WTC11 (cell line): ENCODE results near the gene FAM161A. TPM values are rescaled to one million over a fixed set of nuclear protein-coding genes. Genes with fewer than 3 reads are reported as not detected.
"Not testable (repeated sequence)": the region's sequence is repeated elsewhere in the genome, so short reads cannot be mapped to it uniquely, and the experiment has no call there.

ENCODE experiments used
- ATAC-seq: fragments of 200-7000 bp; cut with Tn5 transposase; 2 replicates; pipeline ENCODE4 v1.10.0; 2021; ENCODE audit warnings: mild to moderate bottlenecking, moderate library complexity
- CTCF ChIA-PET: fragments of 300-600 bp; sonication (Branson Sonifier 250); formaldehyde crosslinking; loops from one replicate; lab custom pipeline; 2021; ENCODE audit warnings: antibody characterized with exemption; lab: Charles Lee
- POLR2A ChIA-PET: fragments of 350-600 bp; sonication (Branson Sonifier 250); formaldehyde crosslinking; loops from one replicate; lab custom pipeline; 2021; ENCODE audit warnings: antibody characterized with exemption; lab: Charles Lee
- DNase-seq: peaks from one replicate; pipeline ENCODE4 v3.0.0; 2021; ENCODE audit warnings: low spot score
- H3K27ac Mint-ChIP-seq: 2 replicates; pipeline ENCODE4 v1.8.0; 2021; ENCODE audit warnings: mixed read lengths
- H3K27me3 Mint-ChIP-seq: 2 replicates; pipeline ENCODE4 v1.8.0; 2021; ENCODE audit warnings: low read depth, mild to moderate bottlenecking, moderate library complexity, mixed read lengths
- H3K36me3 Mint-ChIP-seq: 2 replicates; pipeline ENCODE4 v1.8.0; 2021; ENCODE audit warnings: mixed read lengths
- H3K4me1 Mint-ChIP-seq: 2 replicates; pipeline ENCODE4 v1.8.0; 2022; ENCODE audit warnings: mixed read lengths
- H3K4me3 Mint-ChIP-seq: 2 replicates; pipeline ENCODE4 v1.8.0; 2021; ENCODE audit warnings: mild to moderate bottlenecking, moderate library complexity, mixed read lengths
- H3K9me3 Mint-ChIP-seq: 2 replicates; pipeline ENCODE4 v1.8.0; 2021; ENCODE audit warnings: mixed read lengths
- ARID4B ChIP-seq: sonication (generic); formaldehyde crosslinking; IDR thresholded peaks from 2 replicates; pipeline ENCODE4 v1.8.0; 2023; ENCODE audit warnings: missing genetic modification reagents, mild to moderate bottlenecking, borderline replicate concordance
- ERG ChIP-seq: fragments of 250-450 bp; sonication (Bioruptor Pico); IDR thresholded peaks from 2 replicates; pipeline ENCODE4 v1.8.0; 2021; ENCODE audit warnings: mild to moderate bottlenecking
- FOXJ3 ChIP-seq: sonication (generic); formaldehyde crosslinking; IDR thresholded peaks from 2 replicates; pipeline ENCODE4 v1.9.0; 2021; ENCODE audit warnings: missing genetic modification reagents, mild to moderate bottlenecking, borderline replicate concordance
- NFATC4 ChIP-seq: fragments of 250-450 bp; sonication (Bioruptor Pico); IDR thresholded peaks from 2 replicates; pipeline ENCODE4 v1.9.0; 2021; ENCODE audit warnings: mild to moderate bottlenecking
- NFE2L1 ChIP-seq: sonication (generic); formaldehyde crosslinking; IDR thresholded peaks from 2 replicates; pipeline ENCODE4 v1.8.1; 2023; ENCODE audit warnings: missing genetic modification reagents
- NR3C1 ChIP-seq: sonication (generic); formaldehyde crosslinking; conservative IDR thresholded peaks from 2 replicates; pipeline ENCODE4 v1.8.1; 2023; ENCODE audit warnings: low read depth, mild to moderate bottlenecking, missing genetic modification reagents
- RELA ChIP-seq: sonication (generic); formaldehyde crosslinking; IDR thresholded peaks from 2 replicates; pipeline ENCODE4 v1.8.1; 2022; ENCODE audit warnings: missing genetic modification reagents, mild to moderate bottlenecking, borderline replicate concordance
- SMAD4 ChIP-seq: sonication (generic); formaldehyde crosslinking; IDR thresholded peaks from 2 replicates; pipeline ENCODE4 v1.8.0; 2022; ENCODE audit warnings: mild to moderate bottlenecking, missing genetic modification reagents
- TP53 ChIP-seq: sonication (generic); formaldehyde crosslinking; IDR thresholded peaks from 2 replicates; pipeline ENCODE4 v1.8.1; 2023; ENCODE audit warnings: mild to moderate bottlenecking, missing genetic modification reagents
- ZNF232 ChIP-seq: sonication (generic); formaldehyde crosslinking; IDR thresholded peaks from 2 replicates; pipeline ENCODE4 v1.8.0; 2022; ENCODE audit warnings: mild to moderate bottlenecking, missing genetic modification reagents
- ZNF263 ChIP-seq: sonication (generic); formaldehyde crosslinking; IDR thresholded peaks from 2 replicates; pipeline ENCODE4 v1.8.1; 2022; ENCODE audit warnings: low read depth, mild to moderate bottlenecking, moderate library complexity, missing genetic modification reagents
- ZNF671 ChIP-seq: fragments of 250-450 bp; sonication (Bioruptor Pico); IDR thresholded peaks from 2 replicates; pipeline ENCODE4 v1.8.0; 2021; ENCODE audit warnings: mild to moderate bottlenecking
- total RNA-seq: library from RNA; stranded (reverse); gene quantifications from 3 replicates; pipeline ENCODE4 v1.2.3, GENCODE V29; 2021
- TF ChIP-seq, protein P1 (sequence below): sonication (generic); formaldehyde crosslinking; IDR thresholded peaks from 2 replicates; pipeline ENCODE4 v1.8.0; 2022; ENCODE audit warnings: mild to moderate bottlenecking, missing genetic modification reagents
- TF ChIP-seq, protein P2 (sequence below): sonication (generic); formaldehyde crosslinking; IDR thresholded peaks from 2 replicates; pipeline ENCODE4 v1.8.1; 2023; ENCODE audit warnings: mild to moderate bottlenecking, missing genetic modification reagents, moderate library complexity
- TF ChIP-seq, protein P3 (sequence below): sonication (generic); formaldehyde crosslinking; IDR thresholded peaks from 2 replicates; pipeline ENCODE4 v1.8.0; 2022; ENCODE audit warnings: mild to moderate bottlenecking, missing genetic modification reagents
- TF ChIP-seq, protein P4 (sequence below): fragments of 250-450 bp; sonication (Bioruptor Pico); IDR thresholded peaks from 2 replicates; pipeline ENCODE4 v1.9.0; 2021; ENCODE audit warnings: mild to moderate bottlenecking, borderline replicate concordance
- TF ChIP-seq, protein P5 (sequence below): sonication (generic); formaldehyde crosslinking; IDR thresholded peaks from 2 replicates; pipeline ENCODE4 v1.8.0; 2022; ENCODE audit warnings: mild to moderate bottlenecking, missing genetic modification reagents

Gene FAM161A
- total RNA-seq, 1 experiment from 2014 or later = 12.4 TPM

DNA sequence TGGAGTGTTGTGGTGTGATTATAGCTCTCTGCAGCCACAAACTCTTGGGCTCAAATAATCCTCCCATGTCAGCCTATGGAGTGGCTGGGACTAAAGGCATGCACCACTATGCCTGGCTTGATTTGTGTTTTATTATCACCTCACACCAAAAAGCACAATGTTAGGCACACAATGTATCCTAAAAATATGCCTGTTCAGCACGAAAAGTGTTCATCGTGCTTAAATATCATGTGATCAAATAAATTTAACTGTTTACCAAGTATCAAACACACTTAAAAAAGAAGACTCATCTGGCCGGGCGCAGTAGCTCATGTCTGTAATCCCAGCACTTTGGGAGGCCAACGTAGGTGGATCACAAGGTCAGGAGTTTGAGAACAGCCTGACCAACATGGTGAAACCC, 29.0 kb upstream of the FAM161A start (continued):
- TF ChIP-seq ZNF263 (CRISPR knock-in tag) = no peak
- no peak for TF ChIP-seq ARID4B (CRISPR knock-in tag)
- TF ChIP-seq, protein P1, sequence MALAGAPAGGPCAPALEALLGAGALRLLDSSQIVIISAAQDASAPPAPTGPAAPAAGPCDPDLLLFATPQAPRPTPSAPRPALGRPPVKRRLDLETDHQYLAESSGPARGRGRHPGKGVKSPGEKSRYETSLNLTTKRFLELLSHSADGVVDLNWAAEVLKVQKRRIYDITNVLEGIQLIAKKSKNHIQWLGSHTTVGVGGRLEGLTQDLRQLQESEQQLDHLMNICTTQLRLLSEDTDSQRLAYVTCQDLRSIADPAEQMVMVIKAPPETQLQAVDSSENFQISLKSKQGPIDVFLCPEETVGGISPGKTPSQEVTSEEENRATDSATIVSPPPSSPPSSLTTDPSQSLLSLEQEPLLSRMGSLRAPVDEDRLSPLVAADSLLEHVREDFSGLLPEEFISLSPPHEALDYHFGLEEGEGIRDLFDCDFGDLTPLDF (CRISPR knock-in tag) = no peak
- TF ChIP-seq ZNF232 (CRISPR knock-in tag) = no peak
- TF ChIP-seq FOXJ3 (CRISPR knock-in tag) = no peak
- no peak for TF ChIP-seq SMAD4 (CRISPR knock-in tag)
- no peak for TF ChIP-seq NFE2L1
- TF ChIP-seq, protein P2, sequence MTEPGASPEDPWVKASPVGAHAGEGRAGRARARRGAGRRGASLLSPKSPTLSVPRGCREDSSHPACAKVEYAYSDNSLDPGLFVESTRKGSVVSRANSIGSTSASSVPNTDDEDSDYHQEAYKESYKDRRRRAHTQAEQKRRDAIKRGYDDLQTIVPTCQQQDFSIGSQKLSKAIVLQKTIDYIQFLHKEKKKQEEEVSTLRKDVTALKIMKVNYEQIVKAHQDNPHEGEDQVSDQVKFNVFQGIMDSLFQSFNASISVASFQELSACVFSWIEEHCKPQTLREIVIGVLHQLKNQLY (CRISPR knock-in tag) = no peak
- TF ChIP-seq NR3C1 (CRISPR knock-in tag) = no peak
- TF ChIP-seq, protein P3, sequence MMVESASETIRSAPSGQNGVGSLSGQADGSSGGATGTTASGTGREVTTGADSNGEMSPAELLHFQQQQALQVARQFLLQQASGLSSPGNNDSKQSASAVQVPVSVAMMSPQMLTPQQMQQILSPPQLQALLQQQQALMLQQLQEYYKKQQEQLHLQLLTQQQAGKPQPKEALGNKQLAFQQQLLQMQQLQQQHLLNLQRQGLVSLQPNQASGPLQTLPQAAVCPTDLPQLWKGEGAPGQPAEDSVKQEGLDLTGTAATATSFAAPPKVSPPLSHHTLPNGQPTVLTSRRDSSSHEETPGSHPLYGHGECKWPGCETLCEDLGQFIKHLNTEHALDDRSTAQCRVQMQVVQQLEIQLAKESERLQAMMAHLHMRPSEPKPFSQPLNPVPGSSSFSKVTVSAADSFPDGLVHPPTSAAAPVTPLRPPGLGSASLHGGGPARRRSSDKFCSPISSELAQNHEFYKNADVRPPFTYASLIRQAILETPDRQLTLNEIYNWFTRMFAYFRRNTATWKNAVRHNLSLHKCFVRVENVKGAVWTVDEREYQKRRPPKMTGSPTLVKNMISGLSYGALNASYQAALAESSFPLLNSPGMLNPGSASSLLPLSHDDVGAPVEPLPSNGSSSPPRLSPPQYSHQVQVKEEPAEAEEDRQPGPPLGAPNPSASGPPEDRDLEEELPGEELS (CRISPR knock-in tag) = no peak

DNA sequence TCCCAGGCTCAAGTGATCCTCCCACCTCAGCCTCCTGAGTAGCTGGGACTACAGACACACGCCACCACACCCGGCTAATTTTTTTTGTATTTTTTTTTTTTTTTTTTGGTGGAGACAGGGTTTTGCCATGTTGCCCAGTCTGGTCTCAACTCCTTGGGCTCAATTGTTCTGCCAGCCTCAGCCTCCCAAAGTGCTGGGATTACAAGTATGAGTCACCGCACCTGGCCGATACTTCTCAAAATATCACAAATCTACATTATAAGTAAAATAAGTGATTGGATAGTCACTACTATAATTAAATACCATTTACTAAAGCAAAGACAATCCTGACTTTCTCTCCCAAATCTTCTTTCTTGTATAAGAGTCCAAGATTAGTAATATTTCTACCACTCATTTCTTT, 25.5 kb upstream of the FAM161A start:
- H3K27me3 Mint-ChIP-seq, H3K4me1 Mint-ChIP-seq, POLR2A ChIA-PET, DNase-seq, H3K27ac Mint-ChIP-seq, CTCF ChIA-PET, H3K4me3 Mint-ChIP-seq, ATAC-seq, H3K9me3 Mint-ChIP-seq: not testable (repeated sequence)
- peaks cover 85% of the 10 kb centered on the region for H3K36me3 Mint-ChIP-seq

DNA sequence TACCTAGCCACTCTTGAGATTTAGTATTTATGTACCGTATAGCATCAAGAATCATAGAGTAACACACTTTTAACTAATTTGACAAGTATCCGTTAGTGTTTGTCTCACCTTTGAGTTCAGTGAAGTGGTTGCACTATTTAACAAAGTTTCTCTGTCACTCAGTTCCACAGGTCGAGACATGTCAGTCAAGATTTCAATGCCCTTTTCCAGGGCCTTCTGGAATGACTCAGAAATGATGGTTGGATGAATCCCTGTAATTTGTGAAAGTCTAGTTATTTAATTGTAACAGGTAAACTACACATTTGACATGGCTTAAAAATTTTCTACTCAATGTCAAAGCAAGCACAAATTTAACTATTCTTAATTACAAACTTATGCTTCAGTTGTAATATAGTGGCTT, 24.9 kb upstream of the FAM161A start:
- ATAC-seq (no peak), DNase-seq (no peak)
- ChIA-PET CTCF (no interaction called here), POLR2A (no interaction called here)
- Mint-ChIP-seq H3K4me1 (no peaks in the 10 kb centered on the region), H3K36me3 (peaks cover 85% of the 10 kb centered on the region), H3K4me3 (no peak overlapping the region), H3K27ac (no peak overlapping the region), H3K27me3 (no peaks in the 10 kb centered on the region), H3K9me3 (no peaks in the 10 kb centered on the region)
- TF ChIP-seq ZNF671 (CRISPR knock-in tag) (no peak), RELA (CRISPR knock-in tag) (no peak), TP53 (CRISPR knock-in tag) (no peak), ERG (CRISPR knock-in tag) (no peak), NFATC4 (CRISPR knock-in tag) (no peak)
- TF ChIP-seq, protein P4, sequence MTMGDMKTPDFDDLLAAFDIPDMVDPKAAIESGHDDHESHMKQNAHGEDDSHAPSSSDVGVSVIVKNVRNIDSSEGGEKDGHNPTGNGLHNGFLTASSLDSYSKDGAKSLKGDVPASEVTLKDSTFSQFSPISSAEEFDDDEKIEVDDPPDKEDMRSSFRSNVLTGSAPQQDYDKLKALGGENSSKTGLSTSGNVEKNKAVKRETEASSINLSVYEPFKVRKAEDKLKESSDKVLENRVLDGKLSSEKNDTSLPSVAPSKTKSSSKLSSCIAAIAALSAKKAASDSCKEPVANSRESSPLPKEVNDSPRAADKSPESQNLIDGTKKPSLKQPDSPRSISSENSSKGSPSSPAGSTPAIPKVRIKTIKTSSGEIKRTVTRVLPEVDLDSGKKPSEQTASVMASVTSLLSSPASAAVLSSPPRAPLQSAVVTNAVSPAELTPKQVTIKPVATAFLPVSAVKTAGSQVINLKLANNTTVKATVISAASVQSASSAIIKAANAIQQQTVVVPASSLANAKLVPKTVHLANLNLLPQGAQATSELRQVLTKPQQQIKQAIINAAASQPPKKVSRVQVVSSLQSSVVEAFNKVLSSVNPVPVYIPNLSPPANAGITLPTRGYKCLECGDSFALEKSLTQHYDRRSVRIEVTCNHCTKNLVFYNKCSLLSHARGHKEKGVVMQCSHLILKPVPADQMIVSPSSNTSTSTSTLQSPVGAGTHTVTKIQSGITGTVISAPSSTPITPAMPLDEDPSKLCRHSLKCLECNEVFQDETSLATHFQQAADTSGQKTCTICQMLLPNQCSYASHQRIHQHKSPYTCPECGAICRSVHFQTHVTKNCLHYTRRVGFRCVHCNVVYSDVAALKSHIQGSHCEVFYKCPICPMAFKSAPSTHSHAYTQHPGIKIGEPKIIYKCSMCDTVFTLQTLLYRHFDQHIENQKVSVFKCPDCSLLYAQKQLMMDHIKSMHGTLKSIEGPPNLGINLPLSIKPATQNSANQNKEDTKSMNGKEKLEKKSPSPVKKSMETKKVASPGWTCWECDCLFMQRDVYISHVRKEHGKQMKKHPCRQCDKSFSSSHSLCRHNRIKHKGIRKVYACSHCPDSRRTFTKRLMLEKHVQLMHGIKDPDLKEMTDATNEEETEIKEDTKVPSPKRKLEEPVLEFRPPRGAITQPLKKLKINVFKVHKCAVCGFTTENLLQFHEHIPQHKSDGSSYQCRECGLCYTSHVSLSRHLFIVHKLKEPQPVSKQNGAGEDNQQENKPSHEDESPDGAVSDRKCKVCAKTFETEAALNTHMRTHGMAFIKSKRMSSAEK (CRISPR knock-in tag) = no peak
- TF ChIP-seq, protein P5, sequence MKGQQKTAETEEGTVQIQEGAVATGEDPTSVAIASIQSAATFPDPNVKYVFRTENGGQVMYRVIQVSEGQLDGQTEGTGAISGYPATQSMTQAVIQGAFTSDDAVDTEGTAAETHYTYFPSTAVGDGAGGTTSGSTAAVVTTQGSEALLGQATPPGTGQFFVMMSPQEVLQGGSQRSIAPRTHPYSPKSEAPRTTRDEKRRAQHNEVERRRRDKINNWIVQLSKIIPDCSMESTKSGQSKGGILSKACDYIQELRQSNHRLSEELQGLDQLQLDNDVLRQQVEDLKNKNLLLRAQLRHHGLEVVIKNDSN (CRISPR knock-in tag) = no peak
